Measurements from ENCODE around the gene PHF23.

GRCh38 chr17:7228920-7229319, 10.3 kb downstream of the PHF23 start:
- TF ChIP-seq TAF1 (IDR thresholded peaks at IDR 0.05; ENCODE audit: borderline replicate concordance, low read depth, low read length) (no peak), POLR2A (IDR thresholded peaks at IDR 0.05; ENCODE audit: low read depth, low read length) (no peak), POLR2AphosphoS5 (IDR thresholded peaks at IDR 0.05; ENCODE audit: low read depth, low read length) (no peak)
